CD4-positive, alpha-beta T cell treated with Interleukin-17A for 1 hour (primary cell): Measurements from ENCODE around the gene ATP1A2.

ENCODE experiments used
- DNase-seq: peaks from one replicate; pipeline ENCODE4 v3.0.0-alpha.2; 2020

Gene ATP1A2

GRCh38 chr1:160085686-160086455 is 29.7 kb upstream of the ATP1A2 start:
- DNase-seq, result peak; percentile 77

- no peak for DNase-seq
These were observed 29.1 kb upstream of the ATP1A2 start for GRCh38 chr1:160086456-160086892.

GRCh38 chr1:160087118-160087662 is 28.4 kb upstream of the ATP1A2 start:
- DNase-seq, result no peak

- DNase-seq, result no peak
These were observed 25.7 kb upstream of the ATP1A2 start for GRCh38 chr1:160089883-160090282.

- DNase-seq, result no peak
These were observed 24.8 kb upstream of the ATP1A2 start for GRCh38 chr1:160090760-160091159.

GRCh38 chr1:160091666-160092223 is 23.8 kb upstream of the ATP1A2 start:
- no peak for DNase-seq

- no peak for DNase-seq
These were observed 23.0 kb upstream of the ATP1A2 start for GRCh38 chr1:160092366-160093068.

GRCh38 chr1:160093069-160093395 is 22.5 kb upstream of the ATP1A2 start:
- DNase-seq, result no peak

GRCh38 chr1:160093624-160094290 is 21.8 kb upstream of the ATP1A2 start:
- no peak for DNase-seq

- no peak for DNase-seq
These were observed 21.3 kb upstream of the ATP1A2 start for GRCh38 chr1:160094291-160094625.

- DNase-seq, result no peak
These were observed 20.8 kb upstream of the ATP1A2 start for GRCh38 chr1:160094806-160095205.

GRCh38 chr1:160095382-160096105 is 20.0 kb upstream of the ATP1A2 start:
- DNase-seq, result no peak

- DNase-seq, result no peak
These were observed 19.1 kb upstream of the ATP1A2 start for GRCh38 chr1:160096274-160097116.

GRCh38 chr1:160097151-160097910 is 18.2 kb upstream of the ATP1A2 start:
- DNase-seq, result no peak

- peak; percentile 95 for DNase-seq
These were observed 17.4 kb upstream of the ATP1A2 start, which contains the start of gene IGSF8 for GRCh38 chr1:160097911-160098851. Gene IGSF8 (minus strand): TSS chr1:160098619. CDS start chr1:160098472, 147 bp downstream.

- peak; percentile 98 for DNase-seq
These were observed 16.6 kb upstream of the ATP1A2 start for GRCh38 chr1:160098852-160099561.

- no peak for DNase-seq
These were observed 15.7 kb upstream of the ATP1A2 start for GRCh38 chr1:160099716-160100375.

GRCh38 chr1:160101037-160101716 is 14.4 kb upstream of the ATP1A2 start:
- peak; percentile 86 for DNase-seq
